GM12878 (cell line): Measurements from ENCODE around the gene MAGI2. TPM values are rescaled to one million over a fixed set of nuclear protein-coding genes. Genes with fewer than 3 reads are reported as not detected.

Experiments used
- ASH2L ChIP-seq: fragments of 300-600, 200-600 bp; sonication (generic); IDR thresholded peaks from 2 replicates; pipeline ENCODE4 v1.6.1; 2017; ENCODE audit warnings: low read depth, mild to moderate bottlenecking, borderline replicate concordance
- E4F1 ChIP-seq: fragments of 450-650 bp; IDR thresholded peaks from 2 replicates; pipeline ENCODE4 v1.6.1; 2018; ENCODE audit warnings: borderline replicate concordance, mild to moderate bottlenecking; ENCODE audit not compliant: partially characterized antibody
- HDGF ChIP-seq: fragments of 450-650 bp; IDR thresholded peaks from 2 replicates; pipeline ENCODE4 v1.6.1; 2016; ENCODE audit warnings: antibody characterized with exemption
- IKZF1 ChIP-seq: fragments of 450-650 bp; conservative IDR thresholded peaks from 2 replicates; pipeline ENCODE4 v1.6.1; 2017; ENCODE audit warnings: antibody characterized with exemption, mild to moderate bottlenecking
- KDM1A ChIP-seq: fragments of 200-600 bp; sonication (generic); IDR thresholded peaks from 2 replicates; pipeline ENCODE4 v1.6.1; 2016; ENCODE audit warnings: borderline replicate concordance
- MTA3 ChIP-seq: IDR thresholded peaks from 2 replicates; pipeline ENCODE4 v1.6.1; 2012; ENCODE audit warnings: low read length, inconsistent platforms, borderline replicate concordance
- RELB ChIP-seq: fragments of 450-650 bp; IDR thresholded peaks from 2 replicates; pipeline ENCODE4 v1.6.1; 2017; ENCODE audit warnings: low read depth, mild to moderate bottlenecking, moderate library complexity
- polyA plus RNA-seq, 11 experiments: library from polyadenylated mRNA; depleted of rRNA in 4 of 11; unstranded in 6 of 11; stranded (reverse) in 5 of 11; fragments of >200 nt; fragmentation: Nextera tagmentation in 4 of 11; fragmentation: Illumina TruSeq in 1 of 11; extraction: Ambion mirVana in 4 of 11; extraction: Trizol in 1 of 11; gene quantifications; 1 replicate in 1 of 11; 2 replicates in 10 of 11; pipeline versions ENCODE4 v1.2.1 to v1.2.3, GENCODE V29; 2011 to 2016; ENCODE audit warnings: inconsistent platforms in 2 of 11, missing spikeins in 2 of 11, low read depth in 1 of 11
- total RNA-seq, 4 experiments: library from RNA; depleted of rRNA in 3 of 4; stranded (reverse); fragments of >200 nt in 3 of 4; fragmentation: Illumina TruSeq in 1 of 4; extraction: Trizol in 1 of 4; gene quantifications; 2 replicates each; pipeline versions ENCODE4 v1.2.1 to v1.2.3, GENCODE V29; 2013 to 2021
- TF ChIP-seq, protein P1 (sequence below): fragments of 450-650 bp; conservative IDR thresholded peaks from 2 replicates; pipeline ENCODE4 v1.6.1; 2017; ENCODE audit warnings: mild to moderate bottlenecking, moderate library complexity

Gene MAGI2
- total and polyA plus RNA-seq, 10 of the 15 experiments (the other 5 are each of a cell fraction or from before 2014, with no cell fraction given): 0.01 to 0.31 (median 0.05) TPM; not detected in 2

DNA sequence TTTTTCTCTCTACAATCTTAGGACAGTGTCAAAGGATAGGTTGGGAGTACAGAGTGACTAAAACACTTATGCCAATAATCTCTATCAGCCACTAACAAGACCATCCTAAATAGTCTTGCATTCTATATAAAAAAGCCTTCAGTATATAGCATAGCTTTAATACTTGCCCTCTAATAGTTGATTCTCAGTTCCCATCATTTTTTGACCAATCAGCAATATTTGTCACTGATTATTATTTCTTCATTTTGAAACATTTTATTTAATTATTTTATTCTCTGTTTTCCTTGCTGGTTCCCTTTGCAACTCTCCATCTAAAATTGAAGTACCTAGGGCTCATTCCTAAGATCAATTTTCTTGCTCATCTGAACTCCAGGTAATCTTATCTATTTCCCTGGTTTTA is 470.0 kb downstream of the MAGI2 start (continued):
- TF ChIP-seq, protein P1, sequence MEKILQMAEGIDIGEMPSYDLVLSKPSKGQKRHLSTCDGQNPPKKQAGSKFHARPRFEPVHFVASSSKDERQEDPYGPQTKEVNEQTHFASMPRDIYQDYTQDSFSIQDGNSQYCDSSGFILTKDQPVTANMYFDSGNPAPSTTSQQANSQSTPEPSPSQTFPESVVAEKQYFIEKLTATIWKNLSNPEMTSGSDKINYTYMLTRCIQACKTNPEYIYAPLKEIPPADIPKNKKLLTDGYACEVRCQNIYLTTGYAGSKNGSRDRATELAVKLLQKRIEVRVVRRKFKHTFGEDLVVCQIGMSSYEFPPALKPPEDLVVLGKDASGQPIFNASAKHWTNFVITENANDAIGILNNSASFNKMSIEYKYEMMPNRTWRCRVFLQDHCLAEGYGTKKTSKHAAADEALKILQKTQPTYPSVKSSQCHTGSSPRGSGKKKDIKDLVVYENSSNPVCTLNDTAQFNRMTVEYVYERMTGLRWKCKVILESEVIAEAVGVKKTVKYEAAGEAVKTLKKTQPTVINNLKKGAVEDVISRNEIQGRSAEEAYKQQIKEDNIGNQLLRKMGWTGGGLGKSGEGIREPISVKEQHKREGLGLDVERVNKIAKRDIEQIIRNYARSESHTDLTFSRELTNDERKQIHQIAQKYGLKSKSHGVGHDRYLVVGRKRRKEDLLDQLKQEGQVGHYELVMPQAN: no peak
- no peak for TF ChIP-seq MTA3
- no peak for TF ChIP-seq ASH2L
- TF ChIP-seq RELB: no peak
- no peak for TF ChIP-seq KDM1A
- no peak for TF ChIP-seq E4F1
- no peak for TF ChIP-seq HDGF
- no peak for TF ChIP-seq IKZF1
- TF ChIP-seq, all 136 proteins: peak for 0
